Measurements from ENCODE around the gene OR4C5. TPM values are rescaled to one million over a fixed set of nuclear protein-coding genes. Genes with fewer than 3 reads are reported as not detected.
"Not testable (repeated sequence)": the region's sequence is repeated elsewhere in the genome, so short reads cannot be mapped to it uniquely, and the experiment has no call there.

The OR4C5 gene
- total RNA-seq, 2 experiments from 2014 or later: not detected

DNA sequence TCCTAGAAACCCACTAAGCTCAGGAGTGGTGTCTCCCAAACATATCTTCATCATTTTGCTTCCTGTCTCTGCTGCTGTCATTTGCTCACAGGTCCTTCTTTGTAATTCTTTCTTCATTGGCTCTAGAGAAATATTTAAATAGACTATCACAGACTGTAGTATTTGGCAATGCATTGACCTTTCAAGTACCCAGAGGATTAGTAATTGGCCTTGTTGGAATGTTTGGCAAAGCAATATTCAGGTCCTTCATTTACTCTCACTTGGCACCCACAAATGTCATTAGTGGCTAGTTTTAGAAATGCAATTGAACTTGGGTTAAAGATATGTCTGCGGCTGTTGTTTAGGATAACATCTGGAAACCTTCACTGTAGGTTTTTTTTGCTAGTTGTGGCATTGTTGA lies 11.6 kb downstream of the OR4C5 start:
- TF ChIP-seq, protein P1, sequence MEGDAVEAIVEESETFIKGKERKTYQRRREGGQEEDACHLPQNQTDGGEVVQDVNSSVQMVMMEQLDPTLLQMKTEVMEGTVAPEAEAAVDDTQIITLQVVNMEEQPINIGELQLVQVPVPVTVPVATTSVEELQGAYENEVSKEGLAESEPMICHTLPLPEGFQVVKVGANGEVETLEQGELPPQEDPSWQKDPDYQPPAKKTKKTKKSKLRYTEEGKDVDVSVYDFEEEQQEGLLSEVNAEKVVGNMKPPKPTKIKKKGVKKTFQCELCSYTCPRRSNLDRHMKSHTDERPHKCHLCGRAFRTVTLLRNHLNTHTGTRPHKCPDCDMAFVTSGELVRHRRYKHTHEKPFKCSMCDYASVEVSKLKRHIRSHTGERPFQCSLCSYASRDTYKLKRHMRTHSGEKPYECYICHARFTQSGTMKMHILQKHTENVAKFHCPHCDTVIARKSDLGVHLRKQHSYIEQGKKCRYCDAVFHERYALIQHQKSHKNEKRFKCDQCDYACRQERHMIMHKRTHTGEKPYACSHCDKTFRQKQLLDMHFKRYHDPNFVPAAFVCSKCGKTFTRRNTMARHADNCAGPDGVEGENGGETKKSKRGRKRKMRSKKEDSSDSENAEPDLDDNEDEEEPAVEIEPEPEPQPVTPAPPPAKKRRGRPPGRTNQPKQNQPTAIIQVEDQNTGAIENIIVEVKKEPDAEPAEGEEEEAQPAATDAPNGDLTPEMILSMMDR (IDR thresholded peaks at IDR 0.05): no peak
- peaks cover 9% of the 10 kb centered on the region for H3K9me3 Mint-ChIP-seq
- CTCF ChIA-PET: no interaction called here
- intact Hi-C loops (cut with DNase I, micrococcal nuclease): no loop called here
- H3K4me3 ChIP-seq (ENCODE audit: low read length): no peak overlapping the region
- no peaks in the 10 kb centered on the region for H3K36me3 ChIP-seq (ENCODE audit: insufficient read depth, low read length)
- ATAC-seq (ENCODE audit: poor library complexity) (no peak), DNase-seq (no peak)
- no peak overlapping the region for H3K27ac Mint-ChIP-seq
- no peak overlapping the region for H3K4me3 Mint-ChIP-seq
- H3K27me3 ChIP-seq (ENCODE audit: control insufficient read depth in 1 of 2, insufficient read depth in 2 of 2, low read length in 2 of 2): no peaks in the 10 kb centered on the region
- no peaks in the 10 kb centered on the region for H3K36me3 Mint-ChIP-seq (ENCODE audit: low read depth)
- peaks cover 0 to 9% of the 10 kb centered on the region in 2 experiments for H3K9me3 ChIP-seq (ENCODE audit: control insufficient read depth in 1 of 2, insufficient read depth in 1 of 2, low read length in 2 of 2)
- POLR2A ChIA-PET: no interaction called here
- H3K27ac ChIP-seq (ENCODE audit: low read depth in 1 of 2, low read length in 2 of 2): no peak overlapping the region
- no peaks in the 10 kb centered on the region for H3K4me1 ChIP-seq (ENCODE audit: insufficient read depth, low read length)
- no peaks in the 10 kb centered on the region for H3K4me1 Mint-ChIP-seq (ENCODE audit: low read depth)
- H3K27me3 Mint-ChIP-seq: peaks cover 5% of the 10 kb centered on the region

- Histone ChIP-seq H3K27me3 (ENCODE audit: control insufficient read depth in 1 of 2, insufficient read depth in 2 of 2, low read length in 2 of 2) (no peaks in the 10 kb centered on the region), H3K4me1 (ENCODE audit: insufficient read depth, low read length) (no peaks in the 10 kb centered on the region), H3K4me3 (ENCODE audit: low read length) (no peak overlapping the region), H3K9me3 (ENCODE audit: control insufficient read depth in 1 of 2, insufficient read depth in 1 of 2, low read length in 2 of 2) (peaks cover 0 to 9% of the 10 kb centered on the region in 2 experiments), H3K36me3 (ENCODE audit: insufficient read depth, low read length) (no peaks in the 10 kb centered on the region), H3K27ac (ENCODE audit: low read depth in 1 of 2, low read length in 2 of 2) (no peak overlapping the region)
- ChIA-PET POLR2A (no interaction called here), CTCF (no interaction called here)
- Mint-ChIP-seq H3K27ac (no peak overlapping the region), H3K4me3 (no peak overlapping the region), H3K36me3 (ENCODE audit: low read depth) (no peaks in the 10 kb centered on the region), H3K4me1 (ENCODE audit: low read depth) (no peaks in the 10 kb centered on the region), H3K27me3 (peaks cover 5% of the 10 kb centered on the region), H3K9me3 (peaks cover 9% of the 10 kb centered on the region)
- no peak for DNase-seq
- intact Hi-C loops (cut with DNase I, micrococcal nuclease): no loop called here
- ATAC-seq (ENCODE audit: poor library complexity): no peak
- TF ChIP-seq, protein P1 (IDR thresholded peaks at IDR 0.05): no peak
Measured at GRCh38 chr11:48354013-48354412, 12.3 kb downstream of the OR4C5 start.

- ATAC-seq (ENCODE audit: poor library complexity); H3K27me3 ChIP-seq (ENCODE audit: control insufficient read depth in 1 of 2, insufficient read depth in 2 of 2, low read length in 2 of 2); intact Hi-C loops (cut with DNase I, micrococcal nuclease); H3K27ac ChIP-seq (ENCODE audit: low read depth in 1 of 2, low read length in 2 of 2); H3K4me3 Mint-ChIP-seq; POLR2A ChIA-PET; H3K36me3 Mint-ChIP-seq (ENCODE audit: low read depth); H3K27me3 Mint-ChIP-seq; H3K9me3 Mint-ChIP-seq; H3K4me3 ChIP-seq (ENCODE audit: low read length); H3K36me3 ChIP-seq (ENCODE audit: insufficient read depth, low read length); CTCF ChIA-PET; H3K4me1 ChIP-seq (ENCODE audit: insufficient read depth, low read length); H3K27ac Mint-ChIP-seq: not testable (repeated sequence)
- H3K4me1 Mint-ChIP-seq (ENCODE audit: low read depth): peaks cover 32% of the 10 kb centered on the region
- peaks cover 0 to 14% of the 10 kb centered on the region in 2 experiments for H3K9me3 ChIP-seq (ENCODE audit: control insufficient read depth in 1 of 2, insufficient read depth in 1 of 2, low read length in 2 of 2)
- peak in 2 of 14 experiments; percentile 2 to 53 for DNase-seq
Measured at GRCh38 chr11:48346286-48346685, 20.0 kb downstream of the OR4C5 start.

GRCh38 chr11:48342505-48342904 lies 23.8 kb downstream of the OR4C5 start:
- H3K27ac ChIP-seq (ENCODE audit: low read depth in 1 of 2, low read length in 2 of 2); intact Hi-C loops (cut with DNase I, micrococcal nuclease); CTCF ChIA-PET; H3K27me3 ChIP-seq (ENCODE audit: control insufficient read depth in 1 of 2, insufficient read depth in 2 of 2, low read length in 2 of 2); H3K36me3 ChIP-seq (ENCODE audit: insufficient read depth, low read length); H3K27ac Mint-ChIP-seq; DNase-seq; ATAC-seq (ENCODE audit: poor library complexity); POLR2A ChIA-PET; H3K36me3 Mint-ChIP-seq (ENCODE audit: low read depth); H3K4me3 ChIP-seq (ENCODE audit: low read length); H3K4me1 ChIP-seq (ENCODE audit: insufficient read depth, low read length); H3K27me3 Mint-ChIP-seq; H3K4me3 Mint-ChIP-seq; H3K9me3 Mint-ChIP-seq: not testable (repeated sequence)
- peaks cover 0 to 14% of the 10 kb centered on the region in 2 experiments for H3K9me3 ChIP-seq (ENCODE audit: control insufficient read depth in 1 of 2, insufficient read depth in 1 of 2, low read length in 2 of 2)
- peaks cover 34% of the 10 kb centered on the region for H3K4me1 Mint-ChIP-seq (ENCODE audit: low read depth)

Measured in CD4-positive, alpha-beta T cell (primary cell).